GM19351 (cell line): ENCODE results near the gene PAK2.
"Not testable (repeated sequence)": the region's sequence is repeated elsewhere in the genome, so short reads cannot be mapped to it uniquely, and the experiment has no call there.

Source experiments
- ATAC-seq: cut with Tn5 transposase; IDR thresholded peaks from one replicate; pipeline ENCODE4 v1.9.1; 2021; ENCODE audit warnings: mild to moderate bottlenecking, moderate library complexity; ENCODE audit not compliant: unreplicated experiment

PAK2 gene

DNA sequence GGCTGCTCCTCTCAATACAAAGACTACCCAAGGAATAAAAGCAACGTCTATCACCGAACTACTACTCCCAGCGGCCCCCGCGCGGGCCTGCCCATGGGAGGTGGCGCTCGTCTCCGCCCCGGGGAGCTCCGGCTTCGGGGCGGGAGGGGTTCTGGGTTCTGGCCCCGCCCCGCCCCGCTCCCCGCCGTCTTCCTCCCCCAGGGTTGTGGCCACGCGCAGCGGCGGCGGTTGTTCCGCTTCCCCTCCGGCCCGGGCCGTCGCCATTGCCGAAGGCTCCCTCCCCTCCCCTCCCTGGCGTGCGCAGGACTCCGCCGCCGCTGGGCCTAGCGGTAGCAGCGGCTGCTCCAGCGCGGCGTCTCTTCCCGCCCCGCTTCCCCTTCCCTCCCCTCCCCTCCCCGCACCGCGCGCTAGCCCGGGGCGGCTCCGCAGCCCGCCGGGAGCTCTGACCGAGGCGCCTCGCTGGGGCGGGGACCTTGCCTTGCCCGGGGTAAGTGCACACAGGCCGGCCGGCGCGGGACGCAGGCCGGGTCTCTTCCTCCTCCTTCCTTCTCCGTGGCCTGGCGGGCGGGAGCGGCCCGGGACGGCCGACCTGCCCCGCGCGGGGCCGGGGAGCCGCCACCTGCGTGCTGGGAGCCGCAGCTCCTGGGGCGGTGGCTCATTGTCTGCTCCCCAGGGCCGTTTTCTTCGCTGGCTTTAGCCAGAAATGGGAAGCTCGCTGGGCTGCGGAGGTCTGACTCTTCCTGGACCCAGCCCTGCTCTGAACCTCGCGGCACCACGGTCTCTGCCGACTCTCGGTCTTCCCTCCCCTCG is at the start of gene PAK2:
TSS of gene PAK2 (plus strand) at position 187 of the 810 bp plus-strand sequence. CDS start 42,790 bp downstream, outside the sequence.
- peak; percentile 86 for ATAC-seq

DNA sequence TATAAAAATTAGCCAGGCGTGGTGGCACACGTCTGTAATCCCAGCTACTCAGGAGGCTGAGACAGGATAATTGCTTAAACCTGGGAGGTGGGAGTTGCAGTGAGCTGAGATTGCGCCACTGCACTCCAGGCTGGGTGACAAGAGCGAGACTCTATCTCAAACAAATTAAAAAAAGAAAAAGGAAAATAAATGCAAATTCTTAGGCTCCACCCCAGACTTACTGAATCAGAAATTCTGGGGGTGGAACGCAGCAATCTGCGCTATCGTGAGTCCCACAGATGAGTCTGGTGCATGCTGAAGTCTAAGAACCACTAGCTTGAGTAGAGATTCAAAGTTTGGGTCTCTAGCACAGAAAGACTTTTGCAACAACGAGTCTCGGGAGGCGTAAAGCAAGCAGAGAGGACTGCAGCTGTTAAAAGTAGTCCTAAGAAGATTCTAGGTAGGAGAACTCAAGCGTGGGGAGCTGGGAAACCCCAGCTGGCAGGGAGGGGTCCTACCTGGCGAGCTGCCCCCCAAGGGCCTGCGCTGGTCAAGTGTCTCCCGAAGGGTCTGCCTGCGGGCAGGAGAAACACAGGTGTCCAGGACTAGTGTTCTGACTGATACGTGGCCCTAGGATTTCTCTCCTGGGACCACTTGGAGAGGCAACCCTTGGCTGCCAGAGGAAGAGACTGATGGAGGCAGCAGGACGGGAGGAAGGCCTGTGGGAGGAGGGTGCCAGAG is 49.6 kb upstream of the PAK2 start:
- ATAC-seq, result no peak

DNA sequence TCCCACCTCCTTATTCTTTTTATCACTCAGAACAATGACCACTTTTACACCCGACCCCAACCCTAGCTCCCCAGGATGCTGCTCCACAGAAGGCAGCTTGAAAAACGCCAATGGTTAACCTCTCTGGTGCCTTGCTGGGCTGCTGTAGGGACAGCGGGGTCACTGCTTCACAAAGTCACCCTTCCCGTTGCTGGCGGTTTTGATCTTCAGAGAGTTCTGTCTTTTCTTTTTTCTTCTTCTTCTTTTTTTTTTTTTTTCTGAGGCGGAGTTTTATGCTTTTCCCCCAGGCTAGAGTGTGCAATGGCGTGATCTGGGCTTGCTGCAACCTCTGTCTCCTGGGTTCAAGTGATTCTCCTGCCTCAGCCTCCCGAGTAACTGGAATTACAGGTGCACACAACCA is 48.3 kb upstream of the PAK2 start:
- no peak for ATAC-seq

DNA sequence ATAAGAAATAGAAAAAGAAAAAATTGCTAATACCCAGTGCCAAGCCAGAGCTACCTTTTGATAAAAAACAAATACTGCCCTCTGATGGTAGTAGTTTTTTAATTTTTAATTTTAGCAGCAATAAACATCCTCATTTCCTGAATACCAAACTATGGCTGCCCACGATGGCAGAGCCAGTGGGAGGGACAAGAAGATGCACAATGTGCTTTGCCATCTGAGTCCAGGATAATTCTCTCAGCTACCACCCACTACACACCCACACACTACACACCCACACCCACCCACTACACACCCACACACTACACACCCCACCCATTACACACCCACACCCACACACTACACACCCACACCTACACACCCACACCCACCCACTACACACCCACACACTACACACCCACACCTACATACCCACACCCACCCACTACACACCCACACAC is 45.4 kb upstream of the PAK2 start:
- ATAC-seq, result no peak

DNA sequence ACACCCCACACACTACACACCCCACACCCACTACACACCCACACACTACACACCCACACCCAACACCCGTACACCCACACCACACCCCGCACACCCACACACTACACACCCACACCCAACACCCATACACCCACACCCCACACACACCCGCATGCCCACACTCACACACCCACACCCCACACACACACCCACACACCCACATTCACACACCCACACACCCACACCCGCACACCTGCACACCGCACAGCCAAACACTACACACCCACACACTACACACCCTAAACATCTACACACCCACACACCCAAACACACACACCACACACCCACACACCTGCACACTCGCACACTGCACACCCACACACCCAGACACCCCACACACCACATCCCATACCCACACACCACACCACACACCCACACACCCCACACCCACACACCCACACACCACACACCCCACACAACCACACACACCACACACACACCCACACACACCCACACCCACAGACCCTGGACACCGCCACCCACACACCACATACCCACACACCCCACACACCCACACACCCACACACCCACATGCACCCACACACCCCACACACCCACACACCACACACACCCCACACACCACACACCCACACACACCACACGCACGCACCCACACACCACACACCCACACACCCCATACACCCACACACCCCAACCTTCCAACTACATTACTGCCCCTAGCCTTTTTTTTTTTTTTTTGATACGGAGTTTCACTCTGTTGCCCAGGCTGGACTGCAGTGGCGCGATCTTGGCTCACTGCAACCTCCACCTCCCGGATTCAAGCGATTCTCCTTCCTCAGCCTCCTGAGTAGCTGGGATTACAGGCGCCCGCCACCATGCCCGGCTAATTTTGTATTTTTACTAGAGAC is 44.5 kb upstream of the PAK2 start:
- ATAC-seq, result no peak

DNA sequence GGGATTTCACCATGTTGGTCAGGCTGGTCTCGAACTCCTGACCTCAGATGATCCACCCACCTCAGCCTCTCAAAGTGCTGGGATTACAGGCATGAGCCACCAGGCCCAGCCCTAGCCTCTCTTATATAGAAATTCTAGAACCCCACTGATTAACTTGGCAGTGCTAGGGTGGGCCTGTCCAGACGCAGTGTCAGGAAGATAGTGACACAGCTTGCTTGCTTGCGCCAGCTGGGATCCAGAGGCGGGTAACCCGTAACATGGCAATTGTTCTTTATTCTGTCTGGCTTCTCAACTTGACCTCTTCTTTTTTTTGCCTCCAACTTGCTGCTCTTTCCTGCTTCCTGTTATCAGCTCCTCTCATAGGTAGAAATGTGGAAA is 43.8 kb upstream of the PAK2 start:
- ATAC-seq, result no peak

DNA sequence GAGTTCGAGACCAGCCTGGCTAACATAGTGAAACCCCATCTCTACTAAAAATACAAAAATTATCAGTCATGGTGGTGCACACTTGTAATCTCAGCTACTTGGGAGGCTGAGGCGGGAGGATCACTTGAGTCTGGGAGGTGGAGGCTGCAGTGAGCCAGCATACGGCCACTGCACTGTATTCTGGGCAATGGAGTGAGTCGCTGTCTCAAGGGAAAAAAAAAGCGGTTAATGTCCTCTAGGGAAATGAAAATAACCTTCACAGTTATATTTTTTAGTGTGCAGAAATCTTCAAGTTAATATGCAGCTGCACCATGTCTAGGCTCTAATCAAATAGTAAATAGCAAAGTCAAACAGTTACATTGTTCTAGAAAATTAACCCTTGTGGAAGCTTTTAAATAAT is 42.4 kb upstream of the PAK2 start:
- ATAC-seq, result no peak

DNA sequence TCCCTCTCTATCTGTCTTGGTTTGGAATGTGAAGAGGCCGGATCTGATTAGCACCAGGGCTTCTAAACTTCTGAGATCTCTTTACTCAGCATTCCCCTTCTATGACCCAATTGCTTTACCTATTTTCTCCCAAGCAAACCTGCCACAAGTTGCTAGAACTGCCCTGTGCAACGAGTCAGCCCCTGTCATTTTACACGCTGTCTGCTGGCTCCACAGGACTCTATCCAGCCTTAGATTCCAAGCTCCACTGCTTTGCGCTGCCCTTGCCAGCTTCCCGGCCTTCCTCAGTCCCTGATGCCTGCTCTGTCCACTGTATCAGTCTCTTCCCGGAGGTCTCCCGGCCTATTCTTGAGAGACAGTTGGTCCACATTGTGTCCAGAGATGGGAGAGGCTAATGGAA is 39.9 kb upstream of the PAK2 start:
- no peak for ATAC-seq

DNA sequence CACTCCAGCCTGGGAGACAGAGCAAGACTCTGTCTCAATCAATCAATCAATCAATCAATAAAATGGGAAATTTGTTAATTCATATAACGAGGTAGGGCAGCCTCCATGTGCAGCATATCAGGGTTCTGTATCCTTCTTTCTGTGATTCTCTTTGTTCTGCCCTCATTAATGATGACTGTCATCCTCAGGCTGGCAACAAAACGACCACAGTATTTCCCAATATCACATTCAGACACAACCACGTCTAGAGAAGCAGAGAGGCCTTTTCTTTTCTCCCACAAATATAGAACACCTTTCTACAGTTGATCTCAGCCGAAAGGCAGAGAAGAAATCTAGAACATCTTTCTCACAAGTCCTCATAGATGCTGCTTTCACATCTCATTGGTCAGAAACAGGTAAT is 38.9 kb upstream of the PAK2 start:
- ATAC-seq, result no peak

DNA sequence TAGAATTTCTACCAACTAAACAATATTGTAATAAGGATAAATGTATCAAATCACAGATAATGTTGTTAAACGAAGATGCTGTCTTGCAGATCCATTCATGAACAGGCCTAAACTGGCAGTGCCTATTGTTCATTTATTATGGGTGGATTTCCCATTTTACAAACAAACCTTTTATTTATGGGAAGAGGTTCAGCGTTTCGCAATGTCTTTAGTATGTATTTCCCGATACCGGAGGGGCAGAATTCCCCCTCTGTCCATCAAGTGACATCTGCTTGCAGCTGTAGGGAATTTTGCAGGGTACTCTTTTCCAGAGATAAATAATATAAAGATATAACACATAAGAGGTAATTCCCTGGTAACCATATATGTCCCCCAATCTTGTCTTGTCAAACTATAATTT is 33.3 kb upstream of the PAK2 start:
- no peak for ATAC-seq

DNA sequence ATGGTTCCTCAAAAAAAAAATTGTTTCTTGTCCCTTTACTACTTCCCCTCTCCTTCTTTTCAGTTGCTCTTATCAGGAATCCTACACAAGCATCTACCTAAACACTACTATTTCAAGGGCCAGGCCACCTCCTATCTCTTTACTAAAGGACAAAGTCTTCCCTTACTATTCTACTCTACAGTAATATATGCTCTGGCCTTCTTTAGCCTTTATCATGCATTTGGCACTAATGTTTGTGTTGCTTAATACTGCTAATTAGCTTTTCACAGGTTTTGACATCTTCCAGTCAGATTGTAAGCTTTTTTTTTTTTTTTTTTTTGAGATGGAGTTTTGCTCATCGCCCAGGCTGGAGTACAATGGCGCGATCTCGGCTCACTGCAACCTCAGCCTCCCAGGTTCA is 32.9 kb upstream of the PAK2 start:
- no peak for ATAC-seq

DNA sequence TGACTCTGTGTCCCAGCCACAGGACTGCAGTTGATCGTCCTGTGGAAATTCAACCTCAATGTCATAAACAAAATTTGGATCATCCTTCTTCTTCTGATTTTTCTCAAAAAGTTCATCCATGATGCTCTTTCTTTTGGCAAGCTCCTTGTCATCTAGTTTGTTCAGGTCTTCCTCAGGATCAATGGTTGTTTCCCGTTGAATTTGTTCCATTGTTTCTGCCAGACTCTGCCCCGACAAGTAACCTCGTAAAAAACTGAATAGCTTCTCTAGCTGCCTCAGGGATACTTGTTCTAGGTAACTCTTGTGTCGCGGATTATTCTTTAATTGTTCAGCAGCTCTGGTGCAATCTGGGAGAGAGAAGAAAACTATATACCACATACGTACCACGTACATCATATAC is 32.1 kb upstream of the PAK2 start:
- no peak for ATAC-seq

DNA sequence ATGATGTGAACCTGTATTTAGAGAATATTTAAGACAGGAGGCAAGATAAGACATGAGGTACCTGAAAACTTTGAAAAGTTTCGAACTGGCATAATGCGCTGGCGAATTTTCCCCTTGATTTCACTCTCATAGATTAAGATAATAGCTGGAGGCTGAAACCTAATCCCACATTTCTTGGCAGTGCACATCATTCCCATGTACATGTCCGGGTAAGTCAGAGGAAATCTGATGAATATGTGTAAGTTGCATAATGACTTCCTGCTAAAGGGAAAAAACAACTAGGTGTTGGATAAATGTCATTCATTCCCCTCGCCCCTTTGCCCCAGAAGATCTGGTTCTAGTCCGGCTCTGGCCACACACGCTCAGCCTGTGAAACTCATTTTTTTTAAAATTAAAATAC is 31.2 kb upstream of the PAK2 start:
- no peak for ATAC-seq

DNA sequence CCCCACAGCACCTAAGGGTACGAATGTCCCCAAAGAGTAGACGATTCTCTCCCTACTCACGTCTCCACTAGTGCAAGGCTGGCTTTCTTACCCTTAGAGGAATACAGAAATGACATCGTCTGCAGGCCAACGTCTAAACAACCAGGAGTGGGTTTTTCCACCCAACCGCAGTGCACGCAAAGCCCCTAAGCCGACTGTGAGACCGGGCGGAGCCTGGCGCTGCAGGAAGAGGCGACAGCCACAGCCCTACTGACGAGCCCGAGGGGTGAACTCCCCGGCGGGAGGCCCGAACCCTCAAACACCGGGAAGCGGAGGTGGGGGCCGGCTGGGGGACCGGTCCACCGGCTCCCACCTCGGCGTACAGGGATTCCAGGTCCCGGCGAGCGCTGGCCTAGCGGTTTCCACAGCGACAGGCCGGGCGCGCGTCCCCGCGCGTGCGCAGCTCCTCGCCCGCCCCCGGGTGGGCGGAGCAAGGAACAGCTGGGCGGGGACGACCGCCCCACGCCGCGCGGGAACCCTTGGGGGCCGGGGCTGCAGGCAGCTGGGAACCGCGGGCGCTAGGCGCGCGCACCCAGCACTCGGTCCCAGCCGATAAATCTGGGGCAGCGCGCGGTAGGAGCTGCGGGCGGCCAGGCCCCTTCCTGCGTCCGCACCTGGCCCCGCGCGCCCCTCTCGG is 27.7 kb upstream of the PAK2 start, which contains the start of the genes CEP19 and PIGX:
TSS of gene CEP19 (minus strand) at position 413 of the 676 bp plus-strand sequence. CDS start 3,593 bp downstream, outside the sequence.
TSS of gene PIGX (plus strand) at position 540 of the 676 bp plus-strand sequence.
- peak; percentile 69 for ATAC-seq

DNA sequence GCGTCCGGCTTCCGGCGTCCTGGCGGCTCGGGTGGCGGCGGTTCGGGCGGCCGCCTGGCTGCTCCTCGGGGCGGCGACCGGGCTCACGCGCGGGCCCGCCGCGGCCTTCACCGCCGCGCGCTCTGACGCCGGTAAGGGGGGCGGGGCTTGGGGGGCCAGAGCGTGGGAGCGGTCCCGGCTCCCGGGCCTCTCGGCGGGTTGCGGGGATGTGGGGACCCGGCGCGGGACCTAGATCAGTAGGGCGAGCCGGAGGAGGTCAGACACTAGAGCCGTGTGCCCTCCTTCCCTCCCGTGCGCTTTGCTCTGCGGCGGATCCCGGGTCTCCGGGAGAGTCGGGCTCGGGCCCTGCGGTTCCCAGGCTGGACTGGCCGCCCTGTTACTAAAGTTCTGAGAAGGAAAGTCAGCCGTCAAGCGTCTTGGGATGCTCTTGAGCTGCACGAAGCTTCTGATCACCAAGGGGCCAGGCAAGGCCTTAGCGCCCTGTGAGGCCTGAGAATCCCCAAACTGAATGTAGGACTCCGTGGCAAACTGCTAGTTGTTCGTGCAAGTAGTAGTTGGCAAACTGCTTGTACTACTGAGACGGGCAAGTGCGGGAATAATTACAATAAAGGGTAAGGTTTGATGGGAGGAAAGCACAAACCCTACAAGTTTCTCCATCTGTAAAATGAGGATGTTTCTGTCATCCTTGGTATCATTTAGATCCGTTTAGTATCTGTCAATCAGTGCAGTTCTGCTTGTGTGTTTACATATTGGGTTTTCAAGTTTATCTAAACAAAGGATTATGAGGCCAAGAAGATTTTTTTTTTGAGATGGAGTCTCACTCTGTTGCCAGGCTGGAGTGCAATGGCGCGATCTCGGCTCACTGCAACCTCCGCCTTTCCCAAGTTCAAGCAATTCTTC is 26.9 kb upstream of the PAK2 start:
- ATAC-seq, result peak; percentile 49

DNA sequence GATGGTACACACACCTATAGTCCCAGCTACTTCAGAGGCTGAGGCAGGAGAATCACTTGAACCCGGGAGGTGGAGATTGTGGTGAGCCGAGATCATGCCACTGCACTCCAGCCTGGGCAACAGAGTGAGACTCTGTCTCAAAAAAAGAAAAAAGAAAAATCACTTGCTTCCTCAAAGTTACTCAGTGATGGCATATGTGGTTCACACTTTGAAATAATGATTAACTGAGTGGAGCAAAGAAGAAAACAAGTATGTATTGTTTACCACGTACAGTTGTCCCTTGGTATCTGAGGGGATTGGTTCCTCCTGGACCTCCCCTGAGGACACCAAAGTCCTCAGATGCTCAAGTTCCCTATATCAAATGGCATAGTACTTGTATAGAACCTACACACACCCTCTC is 22.5 kb upstream of the PAK2 start:
- ATAC-seq, result not testable (repeated sequence)

DNA sequence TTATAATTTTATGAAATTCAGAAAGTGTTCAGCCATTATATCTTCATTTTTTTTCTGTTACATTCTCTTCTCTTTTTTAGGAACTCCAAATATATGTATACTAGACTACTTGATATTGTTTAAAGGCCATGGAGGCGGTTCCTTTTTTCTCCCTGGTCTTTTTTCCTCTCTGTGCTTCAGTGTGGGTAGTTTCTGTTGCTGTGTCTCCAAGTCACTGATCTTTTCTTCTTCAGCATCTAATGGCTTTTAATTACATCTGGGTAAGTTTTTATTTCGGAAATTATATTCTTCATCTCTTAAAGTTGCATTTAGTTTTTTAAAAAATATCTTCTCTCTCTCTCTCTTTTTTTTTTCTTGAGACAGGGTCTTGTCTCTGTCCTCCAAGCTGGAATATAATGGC is 18.6 kb upstream of the PAK2 start:
- ATAC-seq, result no peak

DNA sequence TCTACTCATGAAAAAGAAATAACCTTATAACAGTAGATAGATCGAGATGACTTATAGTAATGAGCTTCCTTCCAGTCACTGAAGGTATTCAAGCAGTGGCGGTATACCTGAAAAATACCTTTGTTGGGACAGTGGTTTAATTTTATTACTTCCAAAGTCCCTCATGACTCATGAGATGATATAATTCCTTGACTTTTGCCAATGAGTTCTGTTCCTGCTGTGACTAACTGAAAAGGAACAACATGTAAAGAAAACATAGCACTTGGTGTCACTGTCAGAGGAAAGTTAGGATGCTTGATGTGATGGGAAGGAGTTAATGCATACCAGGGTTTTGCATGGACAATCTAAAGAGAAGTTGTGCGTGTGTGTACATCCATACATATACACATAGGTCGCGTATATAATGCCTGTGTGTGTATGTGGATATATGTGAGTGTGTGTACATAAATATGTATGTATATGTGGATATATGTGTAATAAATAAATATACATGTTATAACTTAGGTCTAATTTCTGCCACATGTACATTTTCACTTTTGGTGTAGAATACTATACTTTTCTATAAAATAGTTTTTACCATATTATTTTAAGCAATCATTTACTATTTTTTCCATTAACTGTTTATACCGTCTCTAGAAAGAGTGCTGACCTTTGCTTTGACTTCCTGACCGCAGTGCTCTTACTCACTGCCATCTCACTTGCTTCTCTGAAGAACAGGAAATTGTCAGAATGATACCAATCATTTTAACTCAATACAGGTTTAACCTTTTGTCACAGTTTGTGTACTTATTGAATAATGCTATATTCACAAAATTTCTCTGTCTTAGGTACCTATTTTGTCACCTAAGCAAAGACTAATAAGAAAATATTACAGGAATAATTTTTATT is 12.6 kb upstream of the PAK2 start:
- ATAC-seq, result no peak

DNA sequence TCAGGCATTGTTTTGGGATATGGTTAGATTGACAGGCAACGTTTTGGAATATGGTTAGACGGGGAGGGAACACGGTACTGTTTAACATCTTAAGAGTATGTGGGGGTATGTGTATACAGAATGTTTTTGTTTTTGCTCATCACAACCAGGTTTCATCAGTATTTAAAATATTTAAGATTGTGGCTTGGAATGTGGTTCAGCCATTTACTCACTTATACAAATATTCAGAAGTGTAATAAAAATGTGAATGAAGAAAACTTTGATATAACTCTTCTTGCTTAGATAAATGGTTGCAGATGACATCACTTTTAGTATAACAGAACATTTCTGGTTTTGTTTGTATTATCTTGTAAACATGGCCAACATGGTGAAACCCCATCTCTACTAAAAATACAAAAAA is 3.9 kb upstream of the PAK2 start:
- no peak for ATAC-seq
